GM19025 (cell line): ENCODE measurements around the gene FAM13A.
A peak's percentile ranks its signal among the peaks of the same experiment; 100 is the strongest.

ENCODE experiments used
- ATAC-seq: cut with Tn5 transposase; IDR thresholded peaks from one replicate; pipeline ENCODE4 v1.9.1; 2021; ENCODE audit warnings: mild to moderate bottlenecking, low read depth, moderate library complexity; ENCODE audit not compliant: unreplicated experiment

The FAM13A gene

GRCh38 chr4:88820698-88821415 is 236.1 kb downstream of the FAM13A start:
- no peak for ATAC-seq

GRCh38 chr4:88819818-88820697 is 236.9 kb downstream of the FAM13A start:
- ATAC-seq, result no peak

GRCh38 chr4:88818631-88819470 is 238.1 kb downstream of the FAM13A start:
- ATAC-seq, result no peak

GRCh38 chr4:88817740-88818139 is 239.2 kb downstream of the FAM13A start:
- peak; percentile 48 for ATAC-seq

GRCh38 chr4:88816360-88816759 is 240.6 kb downstream of the FAM13A start:
- no peak for ATAC-seq

GRCh38 chr4:88814043-88814617 is 242.9 kb downstream of the FAM13A start:
- no peak for ATAC-seq

GRCh38 chr4:88813013-88813412 is 244.0 kb downstream of the FAM13A start:
- ATAC-seq, result no peak

GRCh38 chr4:88812420-88812819 is 244.6 kb downstream of the FAM13A start:
- ATAC-seq, result no peak

GRCh38 chr4:88811904-88812303 is 245.1 kb downstream of the FAM13A start:
- ATAC-seq, result no peak

GRCh38 chr4:88810325-88810724 is 246.7 kb downstream of the FAM13A start:
- ATAC-seq, result no peak

- no peak for ATAC-seq
These were observed 247.3 kb downstream of the FAM13A start for GRCh38 chr4:88809576-88810219.

GRCh38 chr4:88809101-88809500 is 247.9 kb downstream of the FAM13A start:
- ATAC-seq, result no peak

GRCh38 chr4:88807499-88807898 is 249.5 kb downstream of the FAM13A start:
- no peak for ATAC-seq

- no peak for ATAC-seq
These were observed 252.8 kb downstream of the FAM13A start for GRCh38 chr4:88804234-88804633.

GRCh38 chr4:88803600-88804096 is 253.3 kb downstream of the FAM13A start:
- peak; percentile 55 for ATAC-seq

- no peak for ATAC-seq
These were observed 254.2 kb downstream of the FAM13A start for GRCh38 chr4:88802585-88803286.

- no peak for ATAC-seq
These were observed 254.8 kb downstream of the FAM13A start for GRCh38 chr4:88802138-88802537.

GRCh38 chr4:88799900-88800299 is 257.1 kb downstream of the FAM13A start:
- peak; percentile 41 for ATAC-seq

GRCh38 chr4:88797725-88798124 is 259.3 kb downstream of the FAM13A start:
- no peak for ATAC-seq
